NCI-H2029 (cell line): ENCODE results near the gene PEAR1.

ENCODE experiments used
- DNase-seq: peaks from one replicate; lab custom pipeline; 2025; lab: John Stamatoyannopoulos, UW

PEAR1 gene

DNA sequence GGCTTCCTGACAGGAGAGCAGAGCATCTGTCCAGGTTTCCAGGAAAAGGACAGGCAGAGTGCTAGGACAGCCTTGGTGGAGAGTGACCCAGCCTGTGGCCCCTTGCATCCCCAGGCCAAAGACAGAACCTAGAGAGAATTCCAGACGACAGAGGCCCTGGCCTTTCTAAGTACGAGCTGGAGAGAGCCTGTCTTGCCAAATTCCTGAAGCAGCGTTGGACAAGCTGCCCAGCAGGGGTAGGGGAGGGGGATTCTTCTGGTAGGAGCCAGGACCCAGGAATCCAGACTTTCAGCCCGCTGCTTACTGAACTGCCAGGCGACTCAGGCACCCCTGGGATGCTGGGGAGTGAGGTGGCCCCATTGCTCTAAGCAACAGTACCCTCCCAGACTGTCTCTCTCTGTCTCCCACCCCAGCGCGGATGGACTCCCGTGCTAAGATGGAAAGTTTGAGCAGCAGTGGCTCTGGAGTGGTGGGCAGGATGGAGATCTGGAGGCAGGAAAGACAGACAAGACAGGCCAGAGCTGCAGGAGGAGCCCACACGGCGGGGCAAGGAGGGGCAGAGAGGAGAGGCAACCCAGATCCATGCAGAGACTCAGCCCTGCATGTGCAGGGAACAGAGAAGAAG, 8.8 kb upstream of the PEAR1 start:
- no peak for DNase-seq

- DNase-seq: no peak
Observed at GRCh38 chr1:156885314-156885713, 8.2 kb upstream of the PEAR1 start.

- DNase-seq: no peak
Observed at GRCh38 chr1:156885880-156886355, 7.6 kb upstream of the PEAR1 start.

DNA sequence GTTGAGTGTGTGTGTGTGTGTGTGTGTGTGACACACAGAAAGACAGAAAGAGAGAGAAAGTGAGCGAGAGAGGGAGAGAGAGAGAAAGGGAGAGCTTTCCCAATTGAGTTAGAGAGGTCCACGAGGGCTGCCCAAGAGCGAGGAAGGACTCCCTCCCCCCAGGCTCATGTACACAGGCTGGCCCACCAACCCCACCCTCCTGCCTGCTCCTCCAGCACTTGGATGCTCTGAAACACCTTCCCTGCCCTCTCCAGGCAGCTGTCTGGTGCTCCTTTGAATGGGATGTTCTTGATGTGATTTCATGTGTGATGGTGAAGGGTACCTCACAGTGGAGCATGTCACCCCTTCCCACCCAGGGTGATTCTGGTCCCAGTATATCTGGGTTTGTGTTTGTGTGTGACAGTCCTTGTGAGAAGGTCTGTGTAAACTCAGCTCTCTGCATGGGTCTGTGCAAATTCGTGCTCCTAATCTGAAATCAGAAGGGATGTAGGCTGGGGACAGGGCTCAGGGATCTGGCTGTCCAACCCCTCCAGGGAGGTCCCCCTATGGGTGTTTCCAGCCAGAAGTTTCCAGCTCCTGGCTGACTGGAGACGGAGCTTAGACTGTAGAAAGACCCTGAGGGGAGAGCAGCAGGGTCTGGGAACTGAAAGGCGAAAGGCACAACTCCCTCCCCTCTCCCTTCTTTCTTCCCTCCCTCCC, 6.8 kb upstream of the PEAR1 start:
- no peak for DNase-seq

DNA sequence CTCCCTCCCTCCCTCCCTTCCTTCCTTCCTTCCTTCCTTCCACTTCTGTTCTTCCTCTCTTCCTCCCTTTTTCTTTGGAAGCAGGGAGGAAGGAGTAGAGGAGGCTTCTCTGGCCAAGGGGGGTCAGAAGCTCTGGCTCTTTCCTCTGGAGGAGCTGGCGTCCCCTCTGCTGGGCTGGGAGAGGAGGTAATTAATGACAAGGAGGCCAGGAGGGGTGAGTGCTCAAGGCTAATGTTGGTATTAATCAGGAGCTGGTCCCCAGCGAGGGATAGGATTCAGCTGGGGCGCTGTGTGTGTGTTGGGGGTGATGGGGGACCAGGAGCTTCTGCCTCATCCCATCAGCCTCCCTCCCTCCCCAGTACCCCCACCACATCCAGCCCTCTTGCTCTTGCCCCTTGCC, 6.2 kb upstream of the PEAR1 start:
- no peak for DNase-seq

GRCh38 chr1:156887734-156888133, 5.8 kb upstream of the PEAR1 start:
- DNase-seq: no peak

- DNase-seq: peak; percentile 49
Observed at GRCh38 chr1:156889802-156890580, 3.5 kb upstream of the PEAR1 start.

- peak; percentile 72 for DNase-seq
Observed at GRCh38 chr1:156892190-156893047, 1.1 kb upstream of the PEAR1 start.

GRCh38 chr1:156894001-156894400, 483 bp downstream of the PEAR1 start:
- DNase-seq: no peak

GRCh38 chr1:156894711-156895454, 1.4 kb downstream of the PEAR1 start:
- no peak for DNase-seq

DNA sequence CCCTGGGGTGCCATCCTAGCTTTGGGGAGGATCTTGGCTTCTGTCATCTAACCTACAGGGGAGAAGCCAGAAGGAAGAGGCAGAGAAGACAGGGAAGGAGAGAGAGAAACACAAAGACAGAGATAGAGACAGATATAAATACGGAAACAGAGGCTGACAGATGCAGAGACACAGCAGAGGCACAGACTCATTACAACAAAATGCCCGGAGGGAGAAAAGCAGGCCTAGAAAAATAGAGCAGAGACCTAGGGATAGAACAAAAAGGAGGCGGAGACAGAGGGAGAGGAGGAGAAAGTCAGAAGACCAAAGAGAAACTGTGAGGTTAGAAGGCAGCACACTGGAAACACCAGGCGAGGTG, 1.9 kb downstream of the PEAR1 start:
- no peak for DNase-seq

DNA sequence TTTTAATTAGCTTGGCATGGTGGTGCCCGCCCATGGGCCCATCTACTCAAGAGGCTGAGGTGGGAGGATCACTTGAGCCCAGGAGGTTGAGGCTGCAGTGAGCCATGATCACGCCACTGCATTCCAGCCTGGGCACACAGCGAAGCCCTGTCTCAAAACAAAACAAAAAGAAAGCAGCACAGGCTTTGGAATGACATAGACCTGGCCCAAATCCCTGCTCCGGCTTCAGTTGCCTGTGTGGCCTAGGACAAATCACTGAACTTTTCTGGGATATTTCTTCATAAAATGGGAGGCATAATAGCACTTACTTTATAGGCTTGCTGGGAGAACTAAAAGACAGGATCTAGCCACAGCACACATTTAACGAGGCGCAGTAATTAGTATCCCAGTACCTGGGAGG, 2.4 kb downstream of the PEAR1 start:
- DNase-seq: no peak

DNA sequence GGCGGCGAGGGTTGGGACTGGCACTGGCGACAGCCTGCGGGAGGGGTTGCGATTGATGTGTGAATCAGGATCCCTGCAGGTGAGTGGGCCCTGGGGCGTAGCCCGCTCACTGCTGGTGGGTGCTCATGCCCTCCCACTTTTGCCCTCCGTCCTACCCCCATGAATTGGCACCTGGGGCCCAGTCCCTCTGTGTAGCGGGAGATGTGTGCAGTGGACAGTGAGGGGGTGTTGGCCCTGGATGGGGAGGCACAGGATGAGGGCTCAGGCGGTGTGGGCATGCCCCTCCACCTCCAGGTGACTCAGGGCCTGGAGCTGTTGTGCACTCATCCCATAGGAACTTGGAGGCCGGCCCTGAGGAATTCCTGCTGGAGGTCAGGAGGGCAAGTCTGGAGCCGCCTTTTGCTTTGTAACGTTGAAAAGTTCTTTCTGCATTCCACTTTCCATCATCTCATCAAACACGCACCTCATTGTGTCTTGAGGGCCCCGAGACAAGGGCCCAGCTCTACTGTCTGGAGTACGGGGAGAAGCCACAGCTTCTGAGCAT, 3.0 kb downstream of the PEAR1 start:
- no peak for DNase-seq

DNA sequence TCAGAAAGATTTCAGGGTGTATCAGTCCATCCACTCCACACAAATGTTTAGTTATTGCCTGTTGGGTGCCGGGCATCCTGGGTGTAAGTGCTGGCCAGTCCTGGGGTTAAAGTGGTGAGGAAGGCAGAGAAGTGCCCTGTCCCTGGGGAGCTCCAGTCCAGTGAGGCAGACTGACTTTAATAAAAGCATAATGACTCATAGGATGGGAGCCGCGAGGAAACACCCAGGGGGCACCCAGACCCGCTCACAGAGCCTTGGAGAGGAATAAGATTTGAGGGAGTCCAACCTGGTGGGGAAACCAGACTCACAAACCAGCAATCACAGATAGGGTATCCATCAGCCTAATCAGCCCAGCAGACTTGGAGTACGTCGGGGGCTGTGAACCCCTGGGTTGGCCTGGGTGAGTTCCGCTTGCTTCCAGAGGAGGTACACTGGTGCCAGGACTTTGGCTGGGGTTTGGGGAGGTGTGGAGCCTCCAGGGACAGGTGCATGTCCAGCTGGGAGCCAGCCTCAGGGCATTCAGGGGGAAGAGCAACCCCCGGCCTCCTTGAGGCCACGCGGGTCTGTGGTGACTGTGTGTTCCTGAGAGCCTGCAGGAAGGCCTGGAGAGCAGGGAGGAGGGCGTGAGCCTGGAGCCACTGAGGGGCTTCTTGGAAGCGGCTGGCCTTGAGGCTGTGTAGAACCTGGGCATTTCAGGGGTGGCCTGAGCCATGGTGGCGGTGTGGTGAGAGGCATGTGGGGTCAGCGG, 3.7 kb downstream of the PEAR1 start:
- DNase-seq: no peak

- DNase-seq: no peak
Observed at GRCh38 chr1:156898161-156898566, 4.6 kb downstream of the PEAR1 start.

DNA sequence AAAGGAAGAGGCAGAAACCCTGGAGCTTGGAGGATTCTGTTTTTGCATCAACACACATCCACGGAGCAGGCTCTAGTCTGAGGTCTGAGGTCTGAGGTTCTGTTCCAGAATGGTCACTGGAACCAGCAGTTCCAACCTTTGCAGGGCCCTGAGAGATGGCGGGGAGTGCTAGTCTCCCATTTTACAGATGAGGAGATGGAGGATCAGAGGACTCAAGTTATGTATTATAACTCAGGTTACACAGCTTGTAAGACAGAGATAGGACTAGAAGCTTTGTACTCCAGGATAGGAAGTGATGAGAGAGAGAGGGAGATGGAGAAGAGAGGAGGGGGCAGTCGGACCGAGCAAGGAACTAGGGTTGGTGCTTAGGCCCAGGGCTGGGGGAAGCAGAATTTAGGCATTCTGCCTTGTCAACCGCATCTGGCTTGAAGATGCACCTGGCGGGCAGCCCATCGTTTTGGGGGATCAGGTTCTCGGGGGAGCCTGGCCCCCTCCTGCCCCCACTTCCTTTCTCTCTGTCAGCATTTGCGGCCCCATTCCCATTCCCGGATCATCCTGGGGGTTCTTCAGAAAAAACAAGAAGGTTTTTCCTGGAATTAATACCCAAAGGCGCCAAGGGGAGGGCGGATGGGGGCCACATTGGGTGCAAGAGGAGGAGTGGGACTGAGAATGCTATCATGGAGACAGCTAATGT, 5.6 kb downstream of the PEAR1 start:
- DNase-seq: no peak

DNA sequence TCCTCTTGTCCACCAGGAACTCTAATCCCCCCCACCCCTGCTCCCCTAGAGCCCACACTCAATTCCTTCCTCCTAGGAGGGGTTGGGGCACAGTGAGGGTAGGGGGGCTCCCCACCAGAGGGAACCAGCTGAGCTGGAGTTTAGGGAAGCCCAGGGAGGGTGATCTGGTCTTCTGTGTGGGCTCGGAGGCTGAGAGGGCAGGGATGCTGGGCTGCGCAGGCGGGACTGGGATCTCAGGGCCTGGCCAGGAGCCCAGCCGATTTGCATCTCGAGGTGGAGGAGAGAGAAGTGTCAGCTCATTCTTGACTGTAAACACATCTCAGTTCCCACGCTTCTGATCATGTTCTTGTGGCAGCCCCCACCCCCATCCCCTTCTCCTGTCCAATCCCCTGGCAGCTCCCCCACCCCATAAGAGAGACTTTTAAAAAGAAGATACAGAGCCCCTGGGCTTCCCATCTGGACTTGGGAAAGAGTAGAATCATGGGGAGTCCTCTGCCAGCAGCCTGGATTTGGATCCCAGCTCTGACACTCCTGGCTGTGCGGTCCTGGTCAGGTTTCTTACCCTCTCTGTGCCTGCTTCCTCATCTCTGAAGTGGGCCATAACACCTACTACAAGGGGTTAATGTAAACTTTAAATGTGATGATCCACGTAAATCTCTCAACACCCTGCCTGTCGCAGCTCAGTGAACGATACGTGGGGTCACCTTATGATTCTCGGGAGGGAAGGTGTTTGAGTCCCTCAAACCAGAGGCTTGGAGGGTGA, 6.6 kb downstream of the PEAR1 start:
- no peak for DNase-seq

DNA sequence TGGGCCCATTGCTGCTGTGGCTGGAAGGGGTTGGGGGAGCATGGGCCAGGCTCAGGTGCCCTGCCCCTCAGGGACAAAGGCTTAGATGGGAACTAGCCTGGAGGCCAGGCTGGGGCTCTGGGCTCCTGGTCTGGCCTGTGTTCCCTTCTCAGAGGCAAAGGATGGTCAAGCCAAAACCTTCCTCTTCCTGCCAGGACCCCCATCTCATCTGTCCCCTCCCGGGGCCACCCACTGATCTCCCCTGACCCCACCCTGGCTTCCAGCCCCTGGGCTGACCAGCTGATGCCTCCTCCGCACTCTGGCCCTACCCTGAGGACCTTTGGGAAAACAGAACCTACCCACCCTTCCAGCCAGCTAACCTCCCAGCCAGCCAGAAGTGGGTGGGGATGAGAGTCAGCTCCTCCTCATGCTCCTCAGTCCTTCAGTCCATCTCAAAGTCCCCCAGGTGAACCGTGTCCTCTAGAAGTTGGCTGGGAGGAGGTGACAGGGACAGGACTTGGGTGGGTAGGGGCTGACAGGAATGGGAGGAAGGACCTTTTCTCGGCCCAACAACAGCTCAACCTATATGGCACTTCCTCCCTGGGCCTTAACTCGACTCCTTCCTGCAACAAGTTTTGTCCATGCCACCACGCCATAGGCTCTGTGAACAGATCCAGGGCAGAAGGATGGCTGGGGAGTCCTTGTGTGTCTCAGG, 7.5 kb downstream of the PEAR1 start:
- DNase-seq: no peak

- DNase-seq: no peak
Observed at GRCh38 chr1:156901590-156901900, 8.0 kb downstream of the PEAR1 start.
